HG02981 (cell line): ENCODE data around the gene DNASE1L1.
A peak's percentile ranks its signal among the peaks of the same experiment; 100 is the strongest.

Experiments used
- ATAC-seq: cut with Tn5 transposase; IDR thresholded peaks from one replicate; pipeline ENCODE4 v1.9.1; 2021; ENCODE audit warnings: mild to moderate bottlenecking, moderate library complexity; ENCODE audit not compliant: unreplicated experiment

DNASE1L1 gene

DNA sequence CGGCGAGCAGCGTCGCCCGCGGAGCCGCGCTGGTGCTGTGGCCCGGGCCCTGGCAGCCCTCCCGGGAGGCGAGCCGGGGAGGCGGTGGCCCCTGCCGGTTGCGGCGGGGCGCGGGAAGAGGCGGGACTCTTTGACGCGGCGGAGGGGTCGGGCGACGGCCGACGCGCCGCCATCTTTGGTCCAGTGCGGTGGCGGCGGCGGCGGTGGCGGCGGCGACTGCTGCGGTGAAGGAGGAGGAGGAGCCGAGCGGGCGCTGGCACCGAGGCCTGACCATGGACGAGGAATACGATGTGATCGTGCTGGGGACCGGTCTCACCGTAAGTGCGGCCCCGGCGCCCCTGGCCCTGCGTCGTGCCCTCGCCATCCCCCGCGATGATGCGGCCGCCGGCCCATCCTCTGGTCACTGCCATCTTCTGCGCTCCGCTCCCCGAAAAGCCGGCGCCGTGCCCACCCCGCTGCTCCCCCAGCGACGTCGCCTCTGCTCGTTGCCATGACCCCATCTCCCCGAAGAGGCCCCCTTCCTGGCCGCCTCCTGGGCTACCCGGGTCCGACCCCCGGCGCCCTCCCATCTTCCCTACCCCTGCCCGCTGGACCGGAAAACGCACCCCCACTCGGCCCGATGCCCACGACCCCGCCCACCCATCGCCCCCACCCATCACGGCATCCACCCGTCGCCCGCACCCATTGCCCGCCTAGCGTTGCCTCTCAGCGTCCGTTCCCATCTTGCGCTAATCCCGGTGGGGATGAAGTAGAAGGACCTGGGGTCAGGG is 28.1 kb upstream of the DNASE1L1 start, which contains the start of gene GDI1:
TSS of gene GDI1 (plus strand) at position 172 of the 770 bp plus-strand sequence. CDS start at position 273, 101 bp downstream.
- no peak for ATAC-seq

GRCh38 chrX:154436374-154436982 is 27.4 kb upstream of the DNASE1L1 start:
- ATAC-seq: no peak

DNA sequence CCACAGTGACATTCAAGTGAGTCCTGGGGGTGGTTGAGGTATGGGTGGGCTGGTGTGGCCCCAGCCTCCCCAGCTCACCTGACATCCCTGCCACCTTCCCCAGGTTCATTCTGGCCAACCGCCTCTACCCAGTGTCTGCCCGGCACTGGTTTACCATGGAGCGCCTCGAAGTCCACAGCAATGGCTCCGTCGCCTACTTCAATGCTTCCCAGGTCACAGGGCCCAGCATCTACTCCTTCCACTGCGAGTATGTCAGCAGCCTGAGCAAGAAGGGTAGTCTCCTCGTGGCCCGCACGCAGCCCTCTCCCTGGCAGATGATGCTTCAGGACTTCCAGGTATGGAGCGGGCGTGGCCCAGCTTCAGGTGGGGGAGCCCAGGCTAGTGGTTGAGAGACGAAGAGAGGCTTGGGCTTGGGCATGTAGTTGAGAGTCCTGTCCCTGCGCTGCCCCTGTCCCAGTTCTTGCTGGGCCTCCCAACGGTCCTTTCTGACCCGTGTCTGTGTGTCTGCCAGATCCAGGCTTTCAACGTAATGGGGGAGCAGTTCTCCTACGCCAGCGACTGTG is 26.2 kb upstream of the DNASE1L1 start:
- no peak for ATAC-seq

DNA sequence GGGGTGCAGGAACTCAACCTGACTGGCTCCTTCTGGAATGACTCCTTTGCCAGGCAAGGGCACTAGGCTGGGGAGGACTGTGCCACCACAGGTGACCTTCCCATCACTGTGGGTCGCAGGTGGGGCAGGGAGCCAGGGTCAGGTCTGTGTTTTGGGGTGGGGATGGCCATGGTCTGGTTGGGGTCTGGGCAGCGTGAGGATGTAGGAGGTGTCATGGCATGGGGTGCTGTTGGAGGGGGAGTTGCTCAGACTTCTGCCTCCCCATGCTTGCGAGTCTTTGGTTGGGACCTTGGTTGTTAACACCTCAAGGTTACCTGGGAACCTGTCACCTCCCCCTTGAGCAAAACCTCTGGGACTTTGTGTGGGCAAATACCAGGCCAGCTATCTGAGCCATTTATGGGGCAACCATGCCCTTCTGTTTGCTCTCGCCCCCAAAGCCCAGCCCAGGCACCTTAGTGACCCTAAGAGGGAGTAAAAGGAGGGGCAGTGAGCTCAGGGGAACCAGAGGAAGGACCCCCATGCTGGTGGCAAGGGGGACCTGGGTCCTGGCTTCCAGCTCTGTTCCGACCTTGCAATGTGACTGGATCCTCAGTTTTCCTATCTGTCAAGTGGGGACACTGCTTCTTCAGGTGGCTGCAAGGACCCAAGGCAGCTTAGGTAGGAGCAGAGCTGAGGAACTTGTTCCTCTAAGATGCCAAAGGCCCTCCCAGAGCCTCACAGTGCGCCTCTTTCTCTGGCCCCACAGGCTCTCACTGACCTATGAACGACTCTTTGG is 25.5 kb upstream of the DNASE1L1 start:
- ATAC-seq: no peak

GRCh38 chrX:154433605-154434004 is 24.6 kb upstream of the DNASE1L1 start:
- no peak for ATAC-seq

- no peak for ATAC-seq
Measured at GRCh38 chrX:154432210-154432609, 23.2 kb upstream of the DNASE1L1 start.

GRCh38 chrX:154431341-154431740 is 22.3 kb upstream of the DNASE1L1 start:
- no peak for ATAC-seq

DNA sequence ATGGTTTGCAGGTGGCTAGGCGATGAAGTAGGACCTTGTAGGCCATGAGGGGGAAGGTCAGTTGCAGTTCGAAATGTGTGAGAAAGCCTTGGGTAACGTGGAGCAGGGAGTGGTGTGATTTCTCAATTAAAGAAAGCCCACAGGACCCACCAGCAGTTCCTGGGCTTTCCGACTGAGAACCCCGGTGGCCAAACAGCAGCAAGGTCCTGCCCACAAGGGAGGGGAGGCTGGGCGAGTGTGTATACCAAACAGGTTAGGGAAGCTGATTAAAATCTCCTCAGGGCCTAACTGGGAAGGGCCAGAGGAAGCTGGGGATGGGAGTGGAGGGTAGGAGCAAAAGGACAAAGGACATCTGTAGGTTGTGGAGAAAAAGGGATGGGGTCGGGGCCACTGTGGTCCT is 21.9 kb upstream of the DNASE1L1 start:
- no peak for ATAC-seq

DNA sequence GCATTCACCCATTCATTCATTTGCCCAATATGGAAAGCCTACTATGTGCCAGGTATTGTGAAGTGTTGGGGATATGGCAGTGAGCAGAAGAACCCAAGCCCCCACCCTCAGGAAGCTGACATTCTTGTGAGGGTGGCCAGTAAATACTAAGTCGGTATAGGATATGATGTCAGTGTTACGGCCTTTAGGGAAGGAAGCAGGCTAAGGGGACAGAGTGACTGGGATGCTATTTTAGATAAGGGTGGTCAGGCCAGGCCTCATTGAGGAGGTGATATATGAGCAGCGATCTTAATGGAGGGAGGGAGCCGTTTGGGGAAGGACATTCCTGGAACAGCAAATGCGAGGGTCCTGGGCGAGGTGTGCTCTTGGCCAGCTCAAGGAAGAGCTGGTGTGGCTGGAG is 21.4 kb upstream of the DNASE1L1 start:
- no peak for ATAC-seq

GRCh38 chrX:154429711-154430110 is 20.7 kb upstream of the DNASE1L1 start:
- ATAC-seq: no peak

GRCh38 chrX:154428176-154429171 is 19.4 kb upstream of the DNASE1L1 start, which contains the start of gene ATP6AP1:
Gene ATP6AP1, plus strand, starts transcription at chrX:154428677. Its CDS starts 16 bp downstream, at chrX:154428693.
- peak; percentile 97 for ATAC-seq

DNA sequence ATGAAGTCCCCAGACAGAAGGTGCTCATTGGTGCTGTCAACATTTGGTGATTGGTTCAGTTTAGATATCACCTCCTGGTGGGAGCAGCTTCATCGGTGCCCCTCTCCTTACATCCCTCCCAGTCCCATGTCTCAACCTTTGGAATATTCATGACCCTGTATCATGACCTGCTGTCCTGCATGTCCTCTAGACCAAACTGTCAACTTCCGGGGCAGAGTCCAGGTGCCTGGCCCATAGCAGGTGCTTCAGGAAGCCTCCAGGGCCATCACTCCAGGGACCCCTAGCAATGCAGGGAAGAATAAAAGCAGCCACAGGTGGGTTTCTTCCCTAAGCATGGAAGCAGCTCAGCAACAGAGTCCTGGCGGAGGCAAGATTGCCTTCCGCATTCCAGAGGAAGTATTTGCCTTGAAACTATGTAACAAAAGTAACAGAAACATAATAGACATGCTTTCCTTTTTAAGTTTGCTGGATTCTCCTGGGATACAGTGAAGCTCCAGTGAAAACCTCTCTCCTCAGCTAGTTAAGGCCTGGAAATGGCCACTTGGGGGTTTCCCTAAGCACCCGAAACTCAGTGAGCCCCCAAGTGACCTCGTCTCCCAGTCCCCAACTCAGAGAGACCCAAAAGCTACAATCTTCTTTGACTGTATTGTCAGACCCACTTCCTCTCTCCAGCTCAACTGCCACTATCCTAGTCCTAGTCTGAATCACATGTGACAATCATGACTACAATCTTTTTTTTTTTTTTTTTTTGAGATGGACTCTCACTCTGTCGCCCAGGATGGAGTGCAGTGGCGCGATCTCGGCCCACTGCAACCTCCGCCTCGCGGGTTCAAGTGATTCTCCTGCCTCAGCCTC is 18.1 kb upstream of the DNASE1L1 start:
- ATAC-seq: no peak

DNA sequence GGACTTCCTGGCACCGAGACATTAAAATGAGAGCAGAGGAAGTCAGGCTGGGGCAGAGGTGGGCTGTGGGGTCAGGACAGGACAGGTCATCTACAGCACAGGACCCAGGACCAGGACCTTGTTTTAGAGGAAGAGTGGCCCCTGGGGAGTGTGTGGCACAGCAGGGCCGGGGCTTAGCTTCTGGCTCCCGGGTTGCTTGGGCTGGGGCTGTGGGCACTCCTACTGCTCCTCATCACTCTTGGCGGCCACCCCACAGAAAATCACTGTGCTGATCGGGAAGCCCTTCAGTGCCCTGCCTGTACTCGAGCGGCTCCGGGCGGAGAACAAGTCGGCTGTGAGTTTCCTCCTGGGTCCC is 11.3 kb upstream of the DNASE1L1 start:
- no peak for ATAC-seq

DNA sequence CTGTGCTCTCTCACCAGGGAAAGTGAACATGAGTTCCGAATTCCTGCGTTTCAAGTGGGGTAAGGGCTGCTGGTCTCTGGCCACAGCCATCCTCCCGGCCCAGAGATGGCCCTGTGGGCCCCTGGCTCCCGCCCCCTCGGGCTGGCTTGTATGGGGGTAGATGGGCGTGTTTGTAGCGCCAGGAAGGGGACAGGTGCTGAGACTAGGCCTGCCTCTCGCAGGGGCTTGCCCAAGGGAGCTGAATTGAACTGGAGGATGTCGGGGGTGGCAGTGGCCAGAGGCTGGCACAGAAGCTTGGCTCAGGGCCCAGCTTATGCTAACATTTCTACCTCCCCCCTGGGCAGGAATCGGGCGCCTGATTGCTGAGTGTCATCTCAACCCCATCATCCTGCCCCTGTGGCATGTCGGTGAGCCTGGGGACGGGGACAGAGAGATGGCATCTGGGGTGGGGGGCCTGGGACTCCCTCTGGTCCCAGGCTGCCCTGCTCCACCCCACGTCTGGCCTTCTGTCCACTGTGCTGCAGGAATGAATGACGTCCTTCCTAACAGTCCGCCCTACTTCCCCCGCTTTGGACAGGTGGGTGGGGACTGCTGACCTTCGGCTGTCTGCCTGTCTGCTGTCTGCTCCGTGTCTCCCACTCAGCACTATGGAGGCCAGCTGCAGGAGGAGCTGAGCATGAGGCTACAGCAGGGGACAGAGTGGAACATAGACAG is 10.8 kb upstream of the DNASE1L1 start:
- ATAC-seq: no peak

DNA sequence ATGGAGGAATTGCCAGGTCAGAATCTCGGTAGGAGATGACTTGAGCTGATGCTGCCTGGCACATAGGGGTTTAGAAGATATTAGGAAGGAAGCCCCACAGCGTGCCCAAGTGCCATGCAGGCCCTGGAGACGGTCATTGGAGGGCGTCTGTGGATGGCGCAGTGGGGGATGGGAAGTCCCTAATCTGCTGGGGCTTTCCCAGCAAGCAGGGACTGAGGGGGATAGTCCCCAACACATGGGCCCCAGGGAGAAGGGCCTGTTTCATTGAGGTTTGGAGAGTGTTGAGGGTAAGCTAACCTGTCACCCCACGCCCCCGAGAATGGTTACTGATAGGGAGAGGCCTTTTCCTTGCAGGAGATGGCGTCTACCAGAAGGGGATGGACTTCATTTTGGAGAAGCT is 10.1 kb upstream of the DNASE1L1 start:
- ATAC-seq: no peak

GRCh38 chrX:154417157-154417556 is 8.1 kb upstream of the DNASE1L1 start:
- no peak for ATAC-seq

DNA sequence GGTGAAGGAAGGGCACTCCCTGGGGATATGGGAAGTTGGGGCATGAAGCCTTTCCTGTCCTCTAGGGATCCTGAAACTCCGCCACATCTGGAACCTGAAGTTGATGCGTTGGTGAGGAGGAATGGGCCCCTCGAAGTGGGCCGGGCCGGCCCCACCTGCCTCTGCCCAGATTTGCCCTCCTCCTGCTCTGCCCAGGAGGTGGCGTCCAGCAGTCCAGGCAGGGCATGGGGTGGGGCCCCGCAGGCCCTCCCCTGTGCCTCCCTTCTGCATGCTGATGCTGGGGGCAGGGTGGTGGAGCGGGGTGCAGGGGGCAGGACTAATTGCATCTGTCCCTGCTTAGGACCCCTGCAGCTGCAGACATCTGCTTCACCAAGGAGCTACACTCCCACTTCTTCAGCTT is 4.1 kb upstream of the DNASE1L1 start:
- ATAC-seq: no peak

DNA sequence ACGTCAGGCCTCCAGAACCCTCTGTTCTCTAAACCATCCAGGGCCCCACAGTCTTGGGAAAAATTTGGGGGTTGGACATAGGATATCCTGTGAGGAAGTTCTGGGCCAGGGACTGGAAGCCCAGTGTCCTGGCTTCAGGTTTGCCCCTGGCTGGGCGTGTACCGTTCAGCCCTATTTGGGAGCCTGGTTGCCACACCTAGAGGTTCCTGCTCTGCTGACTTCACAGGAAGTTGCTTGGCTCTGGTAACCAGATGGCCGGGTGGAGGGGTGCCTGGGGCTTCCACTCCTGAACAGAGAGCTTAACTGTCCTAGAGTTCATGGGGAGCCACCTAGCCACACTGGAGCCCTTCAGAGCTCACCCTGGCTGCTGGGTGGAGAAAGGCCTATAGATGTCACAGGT is 3.4 kb upstream of the DNASE1L1 start:
- ATAC-seq: no peak

- ATAC-seq: no peak
Measured at GRCh38 chrX:154411981-154412340, 2.9 kb upstream of the DNASE1L1 start.
